Endothelial cell of umbilical vein (primary cell): ENCODE data around the gene LRRC8B. TPM values are rescaled to one million over a fixed set of nuclear protein-coding genes. Genes with fewer than 3 reads are reported as not detected.

Experiments
- BruUV-seq: library from RNA; stranded (reverse); fragments of 400-500 nt; replicated peaks from 2 replicates; lab custom pipeline; 2021; lab: Mats Ljungman, UMichigan
- CTCF ChIA-PET: fragments of 300-600, 350-600 bp; sonication (Branson Sonifier 250); formaldehyde crosslinking; loops from one replicate; lab custom pipeline; 2021; ENCODE audit warnings: antibody characterized with exemption, inconsistent platforms; lab: Charles Lee
- POLR2A ChIA-PET: fragments of 300-600, 350-600 bp; sonication (Branson Sonifier 250); formaldehyde crosslinking; loops from one replicate; lab custom pipeline; 2021; ENCODE audit warnings: antibody characterized with exemption, inconsistent platforms; lab: Charles Lee
- DNase-seq: peaks from one replicate; pipeline ENCODE4 v3.0.0-alpha.2; 2011; ENCODE audit warnings: low read depth, low spot score
- FAIRE-seq: peaks from 2 replicates; lab custom pipeline; 2011; peaks lifted over from hg19 to GRCh38; lab: Jason Lieb, UNC
- H2AFZ ChIP-seq: 2 replicates; pipeline ENCODE4 v1.6.0; 2012; ENCODE audit warnings: low read depth, low read length, control low read depth, inconsistent platforms
- H3K27ac ChIP-seq: 2 replicates; pipeline ENCODE4 v1.5.1; 2011; ENCODE audit warnings: low read depth, mild to moderate bottlenecking, control low read depth, low read length, moderate library complexity; ENCODE audit not compliant: insufficient read depth
- H3K27me3 ChIP-seq, 2 experiments: 2 replicates each; pipeline versions ENCODE4 v1.6.0 to v1.6.1; 2011; ENCODE audit warnings: low read length in 2 of 2, mixed read lengths in 1 of 2; ENCODE audit not compliant: control insufficient read depth in 2 of 2, insufficient read depth in 2 of 2
- H3K36me3 ChIP-seq, 2 experiments: 2 replicates in 1 of 2; 3 replicates in 1 of 2; pipeline ENCODE4 v1.5.1; 2011; ENCODE audit warnings: low read length in 2 of 2, mild to moderate bottlenecking in 1 of 2, moderate library complexity in 1 of 2; ENCODE audit not compliant: control insufficient read depth in 2 of 2, insufficient read depth in 2 of 2; ENCODE audit errors: extremely low read depth in 1 of 2
- H3K4me1 ChIP-seq: 3 replicates; pipeline ENCODE4 v1.5.1; 2011; ENCODE audit warnings: mild to moderate bottlenecking, low read length; ENCODE audit not compliant: control insufficient read depth, insufficient read depth; ENCODE audit errors: extremely low read depth
- H3K4me2 ChIP-seq: 2 replicates; pipeline ENCODE4 v1.6.1; 2011; ENCODE audit warnings: low read length, control low read depth, mixed read lengths; ENCODE audit not compliant: insufficient read depth
- H3K4me3 ChIP-seq, 3 experiments: fragments of 200-600 bp in 1 of 3; sonication (generic), shearing (Covaris generic) in 1 of 3; replicated peaks in 1 of 3; 2 replicates each; pipeline ENCODE4 v1.5.1; 2011 to 2016; ENCODE audit warnings: control low read depth in 3 of 3, low read length in 3 of 3, mild to moderate bottlenecking in 2 of 3, inconsistent platforms in 1 of 3, low read depth in 1 of 3, moderate library complexity in 1 of 3; ENCODE audit not compliant: insufficient read depth in 1 of 3
- H3K79me2 ChIP-seq: 2 replicates; pipeline ENCODE4 v1.6.0; 2012; ENCODE audit warnings: low read length, inconsistent platforms; ENCODE audit not compliant: control insufficient read depth, insufficient read depth
- H3K9ac ChIP-seq: replicated peaks from 2 replicates; pipeline ENCODE3; 2011; ENCODE audit warnings: low read length, control low read depth; ENCODE audit not compliant: insufficient read depth; ENCODE audit errors: extremely low read depth
- H3K9me1 ChIP-seq: replicated peaks from 3 replicates; pipeline ENCODE4 v1.6.0; 2011; ENCODE audit warnings: mild to moderate bottlenecking, low read length; ENCODE audit not compliant: control insufficient read depth, insufficient read depth; ENCODE audit errors: extremely low read depth
- H3K9me3 ChIP-seq: replicated peaks from 2 replicates; pipeline ENCODE4 v1.5.1; 2012; ENCODE audit warnings: low read length, inconsistent platforms; ENCODE audit not compliant: control insufficient read depth, insufficient read depth
- H4K20me1 ChIP-seq: replicated peaks from 2 replicates; pipeline ENCODE3; 2011; ENCODE audit warnings: mild to moderate bottlenecking, low read length; ENCODE audit not compliant: control insufficient read depth, insufficient read depth; ENCODE audit errors: extremely low read depth
- EZH2 ChIP-seq: IDR thresholded peaks from 2 replicates; pipeline ENCODE4 v1.6.1; 2012; ENCODE audit warnings: borderline replicate concordance, low read depth, mild to moderate bottlenecking, moderate library complexity, low read length, inconsistent platforms; ENCODE audit not compliant: severe bottlenecking
- FOS ChIP-seq: IDR thresholded peaks from 2 replicates; pipeline ENCODE4 v1.6.1; 2011; ENCODE audit warnings: mild to moderate bottlenecking, low read length, moderate library complexity, borderline replicate concordance; ENCODE audit not compliant: insufficient read depth
- GATA2 ChIP-seq: IDR thresholded peaks from 2 replicates; pipeline ENCODE4 v1.7.0; 2011; ENCODE audit warnings: low read depth, mild to moderate bottlenecking, moderate library complexity, mixed read lengths, low read length; ENCODE audit not compliant: insufficient read length, insufficient read depth
- JUN ChIP-seq: IDR thresholded peaks from 2 replicates; pipeline ENCODE4 v1.6.1; 2011; ENCODE audit warnings: borderline replicate concordance, low read depth; ENCODE audit not compliant: insufficient read length, insufficient read depth
- MYC ChIP-seq: IDR thresholded peaks from one replicate; pipeline ENCODE4 v1.6.1; 2011; ENCODE audit warnings: mild to moderate bottlenecking, low read depth, low read length
- POLR2A ChIP-seq: IDR thresholded peaks from 2 replicates; pipeline ENCODE4 v1.6.1; 2012; ENCODE audit warnings: low read depth, mild to moderate bottlenecking, control low read depth, low read length
- POLR2AphosphoS5 ChIP-seq: IDR thresholded peaks from 2 replicates; pipeline ENCODE4 v1.6.1; 2012; ENCODE audit warnings: low read depth, mild to moderate bottlenecking, control low read depth, low read length, moderate library complexity; ENCODE audit not compliant: insufficient read depth
- dilution Hi-C: fragments of 300-500 bp; cut with MboI; formaldehyde crosslinking; loops from one replicate; pipeline ENCODE4 v1.15.0; 2019; ENCODE audit warnings: low sequenced_read_pairs; ENCODE audit not compliant: extremely low pct_ligation_motif_present
- intact Hi-C: fragments of 100-400 bp; cut with micrococcal nuclease; formaldehyde crosslinking; loops from one replicate; pipeline ENCODE4 v1.10.0; 2022
- polyA plus RNA-seq, 4 experiments: library from polyadenylated mRNA; depleted of rRNA in 3 of 4; stranded (reverse) in 3 of 4; unstranded in 1 of 4; fragments of >200 nt; gene quantifications; 2 replicates each; pipeline versions ENCODE4 v1.2.1 to v1.2.3, GENCODE V29; 2011 to 2012; ENCODE audit warnings: missing spikeins in 1 of 4
- total RNA-seq: library from RNA; stranded (reverse); gene quantifications from 2 replicates; pipeline ENCODE4 v1.2.3, GENCODE V29; 2021
- TF ChIP-seq, protein P1 (sequence below): IDR thresholded peaks from 2 replicates; pipeline ENCODE4 v1.6.1; 2011; ENCODE audit not compliant: insufficient read depth, insufficient read length
- TF ChIP-seq, protein P2 (sequence below), 2 donors: IDR thresholded peaks; 1 replicate in 1 of 2; 2 replicates in 1 of 2; pipeline ENCODE4 v1.5.1; 2011; ENCODE audit warnings: low read length in 2 of 2, mild to moderate bottlenecking in 2 of 2, moderate library complexity in 2 of 2, control low read depth in 1 of 2, inconsistent platforms in 1 of 2, low read depth in 1 of 2; ENCODE audit not compliant: insufficient read depth in 1 of 2; ENCODE audit errors: extremely low read depth in 1 of 2

LRRC8B gene
- total and polyA plus RNA-seq, 2 donors (not counting 3 experiments of a cell fraction or from before 2014, with no cell fraction given), result 15.2 to 15.8 TPM

DNA sequence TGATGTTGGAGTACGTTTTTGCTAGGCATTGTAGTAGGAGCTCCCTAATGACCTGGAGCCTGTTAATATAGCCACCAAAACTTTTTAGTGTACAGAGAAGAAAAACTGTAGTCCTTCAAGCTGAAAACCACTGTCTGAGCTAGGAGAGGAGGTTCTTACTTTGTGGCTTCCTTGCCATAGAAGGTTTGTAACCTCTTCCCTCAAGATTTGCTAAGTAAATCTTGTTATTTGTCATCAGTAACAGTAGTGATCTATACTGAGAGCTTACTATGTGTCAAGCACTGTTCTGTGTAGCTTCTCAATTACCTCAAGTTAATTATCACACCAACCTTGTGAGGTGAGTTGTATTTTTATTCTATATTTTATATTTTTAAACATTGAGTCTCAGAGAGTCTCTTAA, 87.1 kb downstream of the LRRC8B start:
- no peak overlapping the region for H3K27ac ChIP-seq
- no peak overlapping the region for H3K9ac ChIP-seq
- H3K79me2 ChIP-seq, result no peaks in the 10 kb centered on the region
- intact Hi-C loops, result no loop called here
- FAIRE-seq (no peak), DNase-seq (no peak)
- TF ChIP-seq JUN, result no peak
- TF ChIP-seq, protein P1, sequence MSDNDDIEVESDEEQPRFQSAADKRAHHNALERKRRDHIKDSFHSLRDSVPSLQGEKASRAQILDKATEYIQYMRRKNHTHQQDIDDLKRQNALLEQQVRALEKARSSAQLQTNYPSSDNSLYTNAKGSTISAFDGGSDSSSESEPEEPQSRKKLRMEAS, result no peak
- no peak for TF ChIP-seq EZH2
- TF ChIP-seq GATA2, result no peak
- TF ChIP-seq POLR2A, result no peak
- TF ChIP-seq FOS, result no peak
- no peak for TF ChIP-seq POLR2AphosphoS5
- TF ChIP-seq, protein P2, sequence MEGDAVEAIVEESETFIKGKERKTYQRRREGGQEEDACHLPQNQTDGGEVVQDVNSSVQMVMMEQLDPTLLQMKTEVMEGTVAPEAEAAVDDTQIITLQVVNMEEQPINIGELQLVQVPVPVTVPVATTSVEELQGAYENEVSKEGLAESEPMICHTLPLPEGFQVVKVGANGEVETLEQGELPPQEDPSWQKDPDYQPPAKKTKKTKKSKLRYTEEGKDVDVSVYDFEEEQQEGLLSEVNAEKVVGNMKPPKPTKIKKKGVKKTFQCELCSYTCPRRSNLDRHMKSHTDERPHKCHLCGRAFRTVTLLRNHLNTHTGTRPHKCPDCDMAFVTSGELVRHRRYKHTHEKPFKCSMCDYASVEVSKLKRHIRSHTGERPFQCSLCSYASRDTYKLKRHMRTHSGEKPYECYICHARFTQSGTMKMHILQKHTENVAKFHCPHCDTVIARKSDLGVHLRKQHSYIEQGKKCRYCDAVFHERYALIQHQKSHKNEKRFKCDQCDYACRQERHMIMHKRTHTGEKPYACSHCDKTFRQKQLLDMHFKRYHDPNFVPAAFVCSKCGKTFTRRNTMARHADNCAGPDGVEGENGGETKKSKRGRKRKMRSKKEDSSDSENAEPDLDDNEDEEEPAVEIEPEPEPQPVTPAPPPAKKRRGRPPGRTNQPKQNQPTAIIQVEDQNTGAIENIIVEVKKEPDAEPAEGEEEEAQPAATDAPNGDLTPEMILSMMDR (IDR thresholded peaks at IDR 0.05; ENCODE audit: extremely low read depth in 1 of 2, insufficient read depth in 1 of 2, low read depth in 1 of 2, low read length in 2 of 2), result no peak
- TF ChIP-seq MYC, result no peak
- dilution Hi-C loops, result no loop called here
- POLR2A ChIA-PET, result interaction anchor here (0.7 kb wide), 1 partner anchor 173 kb away, joined by 6 read pairs; no protein-coding TSS in a partner anchor
- H3K9me1 ChIP-seq, result no peaks in the 10 kb centered on the region
- no peak overlapping the region for H2AFZ ChIP-seq
- H3K27me3 ChIP-seq, result no peaks in the 10 kb centered on the region
- no peaks in the 10 kb centered on the region for H3K36me3 ChIP-seq
- no peaks in the 10 kb centered on the region for H3K4me1 ChIP-seq
- no peak overlapping the region for H3K4me2 ChIP-seq
- H4K20me1 ChIP-seq, result no peaks in the 10 kb centered on the region
- no peak overlapping the region for H3K4me3 ChIP-seq
- H3K9me3 ChIP-seq, result no peaks in the 10 kb centered on the region
- CTCF ChIA-PET, result interaction anchor here (1.0 to 1.3 kb wide), 3 partner anchors 9 to 151 kb away, joined by 4 to 6 read pairs (median 4); no protein-coding TSS in a partner anchor
- no TSS peak for BruUV-seq
